HEK293 (cell line): ENCODE results near the gene TNFAIP3.
A peak's percentile ranks its signal among the peaks of the same experiment; 100 is the strongest.

ENCODE experiments used
- CTCF ChIA-PET: fragments of 350-600 bp; formaldehyde crosslinking; extraction: SDS; loops from one replicate; lab custom pipeline; 2021; ENCODE audit warnings: antibody characterized with exemption; lab: Yijun Ruan, JAX
- POLR2A ChIA-PET: fragments of 300-600 bp; formaldehyde crosslinking; extraction: SDS; loops from one replicate; lab custom pipeline; 2020; ENCODE audit warnings: antibody characterized with exemption, inconsistent platforms; lab: Yijun Ruan, JAX
- H3K27ac ChIP-seq: fragments of 200-500 bp; sonication (Bioruptor generic); 2 replicates; pipeline ENCODE4 v1.5.1; 2014; ENCODE audit warnings: low read depth, low read length, control low read depth, inconsistent platforms; ENCODE audit errors: extremely low read depth
- H3K36me3 ChIP-seq, 2 experiments: fragments of 200-500 bp in 1 of 2; sonication (Bioruptor generic) in 1 of 2; 1 replicate in 1 of 2; 2 replicates in 1 of 2; pipeline ENCODE4 v1.5.1; 2014 to 2017; ENCODE audit warnings: inconsistent platforms in 2 of 2, low read length in 2 of 2; ENCODE audit not compliant: control insufficient read depth in 2 of 2, insufficient read depth in 1 of 2
- H3K4me1 ChIP-seq: fragments of 200-500 bp; sonication (Bioruptor generic); 2 replicates; pipeline ENCODE4 v1.5.1; 2014; ENCODE audit warnings: mild to moderate bottlenecking, low read length, inconsistent platforms; ENCODE audit not compliant: control insufficient read depth, insufficient read depth
- H3K4me3 ChIP-seq: 2 replicates; pipeline ENCODE4 v1.5.1; 2011; ENCODE audit warnings: low read depth, mild to moderate bottlenecking, control low read depth, low read length, moderate library complexity
- H3K9me3 ChIP-seq: fragments of 200-500 bp; sonication (Bioruptor generic); 2 replicates; pipeline ENCODE4 v1.5.1; 2014; ENCODE audit warnings: low read depth, low read length, inconsistent platforms; ENCODE audit not compliant: control insufficient read depth, insufficient read depth
- BCL11A ChIP-seq: fragments of 450-650 bp; formaldehyde crosslinking; IDR thresholded peaks from 2 replicates; pipeline ENCODE4 v1.5.1; 2016; ENCODE audit warnings: low read depth, missing biosample characterization, missing genetic modification characterization
- MZF1 ChIP-seq: fragments of 450-650 bp; formaldehyde crosslinking; IDR thresholded peaks from 2 replicates; pipeline ENCODE4 v1.5.1; 2017; ENCODE audit warnings: missing biosample characterization, missing genetic modification characterization, borderline replicate concordance
- OSR2 ChIP-seq: fragments of 450-650 bp; formaldehyde crosslinking; IDR thresholded peaks from 2 replicates; pipeline ENCODE4 v1.5.1; 2016; ENCODE audit warnings: missing biosample characterization, missing genetic modification characterization
- ZNF175 ChIP-seq: fragments of 450-650 bp; formaldehyde crosslinking; IDR thresholded peaks from 2 replicates; pipeline ENCODE4 v1.5.1; 2016; ENCODE audit warnings: missing biosample characterization, missing genetic modification characterization
- ZNF2 ChIP-seq: fragments of 450-650 bp; formaldehyde crosslinking; IDR thresholded peaks from 2 replicates; pipeline ENCODE4 v1.5.1; 2016; ENCODE audit warnings: missing biosample characterization, missing genetic modification characterization
- ZNF335 ChIP-seq: fragments of 450-650 bp; formaldehyde crosslinking; conservative IDR thresholded peaks from 2 replicates; pipeline ENCODE4 v1.5.1; 2016; ENCODE audit warnings: missing biosample characterization, missing genetic modification characterization
- ZNF350 ChIP-seq: fragments of 450-650 bp; formaldehyde crosslinking; IDR thresholded peaks from 2 replicates; pipeline ENCODE4 v1.5.0; 2017; ENCODE audit warnings: missing biosample characterization, mild to moderate bottlenecking, missing genetic modification characterization
- ZNF398 ChIP-seq: fragments of 450-650 bp; formaldehyde crosslinking; IDR thresholded peaks from 2 replicates; pipeline ENCODE4 v1.5.1; 2017; ENCODE audit warnings: missing biosample characterization, missing genetic modification characterization
- ZNF518A ChIP-seq: fragments of 450-650 bp; formaldehyde crosslinking; conservative IDR thresholded peaks from 2 replicates; pipeline ENCODE4 v1.5.1; 2016; ENCODE audit warnings: low read depth, missing biosample characterization, missing genetic modification characterization
- ZNF600 ChIP-seq: fragments of 450-650 bp; formaldehyde crosslinking; IDR thresholded peaks from 2 replicates; pipeline ENCODE4 v1.5.1; 2016; ENCODE audit warnings: missing biosample characterization, missing genetic modification characterization
- ZNF776 ChIP-seq: fragments of 450-650 bp; formaldehyde crosslinking; IDR thresholded peaks from 2 replicates; pipeline ENCODE4 v1.5.0; 2017; ENCODE audit warnings: missing biosample characterization, missing genetic modification characterization, borderline replicate concordance
- ZNF830 ChIP-seq: fragments of 450-650 bp; IDR thresholded peaks from 2 replicates; pipeline ENCODE4 v1.5.0; 2018; ENCODE audit warnings: missing biosample characterization, missing genetic modification characterization, low read depth, mild to moderate bottlenecking, moderate library complexity

Gene TNFAIP3

GRCh38 chr6:137903274-137903932, 36.3 kb downstream of the TNFAIP3 start:
- Histone ChIP-seq H3K9me3 (no peaks in the 10 kb centered on the region), H3K4me1 (no peaks in the 10 kb centered on the region), H3K4me3 (no peak overlapping the region)
- ChIA-PET POLR2A (interaction anchor here (0.7 kb wide), 1 partner anchor 15 kb away, joined by 3 read pairs; no protein-coding TSS in a partner anchor), CTCF (no interaction called here)
- TF ChIP-seq ZNF2 (tag by site-specific recombination) = no peak
- TF ChIP-seq ZNF175 (tag by site-specific recombination) = no peak
- TF ChIP-seq ZNF776 = no peak
- no peak for TF ChIP-seq MZF1 (tag by site-specific recombination)
- no peak for TF ChIP-seq BCL11A (tag by site-specific recombination)
- TF ChIP-seq ZNF398 (tag by site-specific recombination) = no peak
- TF ChIP-seq ZNF350 (tag by site-specific recombination) = no peak
- TF ChIP-seq, all 188 proteins: peak for 0
- no peak overlapping the region for H3K27ac ChIP-seq
- H3K36me3 ChIP-seq = no peaks in the 10 kb centered on the region

GRCh38 chr6:137903933-137904821, 37.1 kb downstream of the TNFAIP3 start:
- ChIA-PET CTCF (no interaction called here), POLR2A (interaction anchor here (0.7 kb wide), 1 partner anchor 16 kb away, joined by 3 read pairs; no protein-coding TSS in a partner anchor)
- Histone ChIP-seq H3K4me3 (no peak overlapping the region), H3K4me1 (no peaks in the 10 kb centered on the region), H3K9me3 (no peaks in the 10 kb centered on the region), H3K36me3 (no peaks in the 10 kb centered on the region), H3K27ac (no peak overlapping the region)
- peak; percentile 47; the same call in 1 of the 2 replicates for TF ChIP-seq ZNF518A (tag by site-specific recombination)
- no peak for TF ChIP-seq OSR2 (tag by site-specific recombination)

GRCh38 chr6:137904822-137905617, 38.0 kb downstream of the TNFAIP3 start:
- H3K4me3 ChIP-seq = no peak overlapping the region
- no peaks in the 10 kb centered on the region for H3K9me3 ChIP-seq
- H3K4me1 ChIP-seq = no peaks in the 10 kb centered on the region
- no peaks in the 10 kb centered on the region for H3K36me3 ChIP-seq
- TF ChIP-seq ZNF830 (tag by site-specific recombination) (no peak), ZNF335 (tag by site-specific recombination) (peak; percentile 25; the same call in 1 of the 2 replicates), ZNF600 (tag by site-specific recombination) (no peak)
- TF ChIP-seq, all 188 proteins: peak for 1
- ChIA-PET POLR2A (no interaction called here), CTCF (interaction anchor here (0.5 kb wide), 1 partner anchor 122 kb away, joined by 3 read pairs; no protein-coding TSS in a partner anchor)
- H3K27ac ChIP-seq = no peak overlapping the region
